GM12875 (cell line): ENCODE data around the gene P2RY2.

Experiments used
- H3K4me3 ChIP-seq: one replicate; pipeline ENCODE4 v1.5.1; 2011; ENCODE audit warnings: low read depth, low read length, control low read depth
- TF ChIP-seq, protein P1 (sequence below): IDR thresholded peaks from 2 replicates; pipeline ENCODE4 v1.5.1; 2011; ENCODE audit warnings: low read depth, mild to moderate bottlenecking, control low read depth, inconsistent platforms, low read length, moderate library complexity, borderline replicate concordance; ENCODE audit not compliant: insufficient read depth

Gene P2RY2

GRCh38 chr11:73189315-73189714, 28.8 kb upstream of the P2RY2 start:
- H3K4me3 ChIP-seq, result no peak overlapping the region
- TF ChIP-seq, protein P1, sequence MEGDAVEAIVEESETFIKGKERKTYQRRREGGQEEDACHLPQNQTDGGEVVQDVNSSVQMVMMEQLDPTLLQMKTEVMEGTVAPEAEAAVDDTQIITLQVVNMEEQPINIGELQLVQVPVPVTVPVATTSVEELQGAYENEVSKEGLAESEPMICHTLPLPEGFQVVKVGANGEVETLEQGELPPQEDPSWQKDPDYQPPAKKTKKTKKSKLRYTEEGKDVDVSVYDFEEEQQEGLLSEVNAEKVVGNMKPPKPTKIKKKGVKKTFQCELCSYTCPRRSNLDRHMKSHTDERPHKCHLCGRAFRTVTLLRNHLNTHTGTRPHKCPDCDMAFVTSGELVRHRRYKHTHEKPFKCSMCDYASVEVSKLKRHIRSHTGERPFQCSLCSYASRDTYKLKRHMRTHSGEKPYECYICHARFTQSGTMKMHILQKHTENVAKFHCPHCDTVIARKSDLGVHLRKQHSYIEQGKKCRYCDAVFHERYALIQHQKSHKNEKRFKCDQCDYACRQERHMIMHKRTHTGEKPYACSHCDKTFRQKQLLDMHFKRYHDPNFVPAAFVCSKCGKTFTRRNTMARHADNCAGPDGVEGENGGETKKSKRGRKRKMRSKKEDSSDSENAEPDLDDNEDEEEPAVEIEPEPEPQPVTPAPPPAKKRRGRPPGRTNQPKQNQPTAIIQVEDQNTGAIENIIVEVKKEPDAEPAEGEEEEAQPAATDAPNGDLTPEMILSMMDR, result no peak

DNA sequence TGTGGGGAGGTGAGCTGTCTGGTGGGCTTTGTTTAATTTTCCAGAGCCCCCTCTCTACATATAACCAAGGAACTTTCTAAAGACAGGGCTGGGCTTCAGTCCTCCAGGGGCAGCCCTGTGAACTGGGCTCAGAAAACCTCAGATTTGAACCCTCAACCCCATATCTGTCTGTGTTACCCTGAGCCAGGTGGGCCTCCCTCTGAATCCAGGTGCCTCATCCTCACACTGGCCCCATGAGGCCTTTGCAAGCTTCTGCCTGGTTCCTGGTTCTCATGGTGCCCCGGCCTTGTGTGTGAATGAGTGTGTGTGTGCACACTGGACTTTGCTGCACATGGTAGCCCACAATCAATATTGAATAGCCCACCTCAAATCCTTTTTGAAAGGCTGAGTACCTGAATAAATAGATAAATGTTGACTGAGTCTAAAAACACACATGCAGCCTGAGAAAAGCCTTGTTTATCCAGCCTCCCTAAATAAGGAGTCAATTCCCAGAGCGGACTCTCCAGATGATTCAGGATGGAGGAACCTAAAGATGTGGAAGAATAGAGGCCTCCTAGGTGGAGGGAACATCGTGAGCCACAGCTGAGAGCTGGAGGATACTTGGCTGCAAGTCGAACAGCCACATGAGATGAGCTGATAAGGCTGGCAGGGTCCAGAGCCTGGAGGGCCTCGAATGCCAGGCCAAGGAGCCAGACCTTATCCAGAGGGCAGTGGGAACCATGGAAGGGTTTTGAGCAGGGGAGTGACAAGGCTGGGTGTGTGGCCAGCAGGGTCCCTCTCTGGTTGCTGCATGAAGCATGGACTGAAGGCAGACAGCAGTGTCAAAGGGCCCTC, 28.1 kb upstream of the P2RY2 start:
- H3K4me3 ChIP-seq, result no peak overlapping the region
- TF ChIP-seq, protein P1, result no peak

DNA sequence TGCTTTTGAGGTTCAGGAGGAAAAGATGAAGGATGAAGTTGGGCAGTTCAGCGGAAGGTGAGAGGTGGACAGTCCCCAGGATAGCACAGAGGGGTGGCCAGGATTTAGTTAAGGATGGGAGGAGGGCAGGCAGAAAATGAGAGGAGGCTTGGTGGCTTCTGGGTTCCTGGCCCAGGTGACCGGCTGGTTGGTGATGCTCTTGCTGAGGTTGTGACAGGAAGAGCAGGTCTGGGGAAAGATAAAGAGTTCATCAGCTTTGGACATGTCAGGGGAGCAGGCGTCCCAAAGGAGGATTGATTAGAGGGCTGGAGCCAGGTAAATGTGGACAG, 27.6 kb upstream of the P2RY2 start:
- H3K4me3 ChIP-seq, result no peak overlapping the region
- TF ChIP-seq, protein P1, result no peak

- H3K4me3 ChIP-seq, result no peak overlapping the region
- TF ChIP-seq, protein P1, result no peak
These were observed 26.9 kb upstream of the P2RY2 start for GRCh38 chr11:73191151-73191550.

GRCh38 chr11:73192272-73192671, 25.8 kb upstream of the P2RY2 start:
- no peak overlapping the region for H3K4me3 ChIP-seq
- TF ChIP-seq, protein P1, result no peak

DNA sequence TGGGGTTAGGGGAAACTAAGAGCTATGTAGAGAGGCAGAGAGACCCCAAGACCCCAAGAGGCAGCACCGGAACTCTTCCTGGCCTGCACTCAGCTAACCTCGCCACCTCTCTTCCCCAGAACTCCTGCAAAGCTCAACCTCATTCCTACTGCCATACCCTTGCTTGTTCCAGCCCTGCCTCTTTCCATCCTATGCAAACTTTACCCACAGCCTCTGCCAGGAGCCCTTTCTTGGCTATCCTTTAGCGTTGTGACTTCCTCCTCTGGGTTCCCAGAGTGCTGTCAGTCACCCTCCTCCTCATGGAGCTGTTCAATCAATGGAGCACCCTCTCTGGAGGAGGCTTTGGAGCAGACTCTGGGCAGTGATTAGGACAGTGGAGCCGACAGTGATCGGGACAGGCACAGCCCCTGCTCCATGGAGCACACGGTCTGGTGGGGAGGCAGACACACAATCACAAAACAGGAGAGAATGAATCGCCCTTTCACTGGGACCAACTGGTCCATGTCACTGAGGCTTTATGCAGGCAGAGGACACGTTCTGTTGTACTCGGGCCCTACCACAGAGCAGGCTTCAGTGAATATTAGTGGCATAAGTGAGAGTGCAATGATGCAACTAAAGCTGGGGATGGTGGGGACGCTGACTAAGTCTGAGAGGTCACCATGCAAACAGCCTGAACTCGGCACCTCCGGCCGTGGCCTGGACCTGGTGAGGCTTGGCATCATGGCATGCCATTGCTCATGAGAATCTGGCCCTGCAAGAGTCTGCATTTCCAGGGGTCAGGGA, 24.6 kb upstream of the P2RY2 start:
- H3K4me3 ChIP-seq, result no peak overlapping the region
- TF ChIP-seq, protein P1, result no peak
